HG02840 (cell line): ENCODE data around the gene OR51L1.

Source experiments
- ATAC-seq: cut with Tn5 transposase; IDR thresholded peaks from one replicate; pipeline ENCODE4 v1.9.1; 2021; ENCODE audit warnings: mild to moderate bottlenecking, moderate library complexity, moderate number of reproducible peaks; ENCODE audit not compliant: unreplicated experiment, low FRiP score

The OR51L1 gene

GRCh38 chr11:5046226-5046625 lies 51.6 kb downstream of the OR51L1 start, which contains the start of gene OR52J3:
TSS of gene OR52J3 (plus strand) at chr11:5046526. CDS start at chr11:5046526, 0 bp downstream.
- ATAC-seq, result no peak

GRCh38 chr11:5046754-5047330 lies 52.2 kb downstream of the OR51L1 start:
- ATAC-seq, result no peak
